Measurements from ENCODE around the gene DLGAP1. TPM values are rescaled to one million over a fixed set of nuclear protein-coding genes. Genes with fewer than 3 reads are reported as not detected.

Gene DLGAP1
- total and polyA plus RNA-seq, 2 of the 13 experiments (the other 11 are each of a cell fraction or from before 2014, with no cell fraction given) = 0.01 TPM; not detected in 1

DNA sequence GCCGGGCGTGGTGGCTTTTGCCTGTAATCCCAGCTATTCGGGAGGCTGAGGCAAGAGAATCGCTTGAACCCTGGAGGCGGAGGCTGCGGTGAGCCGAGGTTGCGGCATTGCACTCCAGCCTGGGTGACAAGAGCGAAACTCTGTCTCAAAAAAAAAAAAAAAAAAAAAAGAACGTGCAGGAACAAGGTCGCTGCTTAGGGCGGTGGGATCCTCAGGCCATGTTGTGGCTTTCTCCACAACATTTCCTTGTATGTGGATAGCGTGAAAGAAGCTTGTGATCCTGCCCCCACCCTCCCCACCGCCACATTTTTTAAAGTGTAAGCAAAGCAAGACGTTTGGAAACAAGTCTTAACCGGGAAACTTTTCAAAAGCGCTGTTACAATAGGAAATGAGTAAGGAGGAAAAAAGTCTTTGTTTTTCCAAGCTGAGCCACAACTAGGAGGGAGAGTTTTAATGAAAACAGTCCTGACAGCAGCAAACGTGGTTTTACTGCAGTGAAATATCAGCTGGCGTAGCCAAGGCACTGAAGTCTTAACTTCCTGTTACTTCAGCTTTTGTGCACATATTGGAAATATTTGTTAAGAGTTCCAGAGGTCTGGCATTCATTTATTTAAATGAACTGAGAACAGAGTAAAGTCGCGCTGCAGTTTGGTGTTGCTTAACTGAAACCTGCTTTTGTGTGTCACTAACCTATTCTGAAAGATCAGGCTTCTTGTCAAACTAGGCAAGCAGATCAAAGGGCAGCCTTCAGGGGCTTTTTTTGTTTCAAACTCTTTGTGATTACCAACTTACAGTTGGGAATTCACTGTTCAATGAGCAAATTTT is 1001.4 kb downstream of the DLGAP1 start (continued):
- no peak for TF ChIP-seq FLYWCH1 (CRISPR knock-in tag; IDR thresholded peaks at IDR 0.05)
- peak in 1 of 2 experiments; percentile 66; a peak in 1 of 4 replicates for TF ChIP-seq POLR2A (IDR thresholded peaks at IDR 0.05; ENCODE audit: insufficient read depth in 1 of 2, low read depth in 2 of 2, low read length in 2 of 2)
- no peak for TF ChIP-seq ZNF17 (CRISPR knock-in tag; IDR thresholded peaks at IDR 0.05)
- TF ChIP-seq ZMAT3 (CRISPR knock-in tag; conservative IDR thresholded peaks at IDR 0.05) = no peak
- TF ChIP-seq ZNF550 (CRISPR knock-in tag; IDR thresholded peaks at IDR 0.05; ENCODE audit: borderline replicate concordance) = no peak
- TF ChIP-seq ZSCAN12 (CRISPR knock-in tag; IDR thresholded peaks at IDR 0.05) = no peak
- no peak for TF ChIP-seq GPN1 (CRISPR knock-in tag; IDR thresholded peaks at IDR 0.05; ENCODE audit: borderline replicate concordance)
- TF ChIP-seq JARID2 (CRISPR knock-in tag; IDR thresholded peaks at IDR 0.05; ENCODE audit: insufficient replicate concordance) = no peak
- TF ChIP-seq POLR2AphosphoS5 (IDR thresholded peaks at IDR 0.05; ENCODE audit: low read depth, low read length) = peak; percentile 64; the same call in 1 of the 2 replicates
- no peak for TF ChIP-seq SP4 (CRISPR knock-in tag; IDR thresholded peaks at IDR 0.05)
- no peak for TF ChIP-seq NCOA5 (CRISPR knock-in tag; IDR thresholded peaks at IDR 0.05)
- no peak for TF ChIP-seq ZNF12 (CRISPR knock-in tag; IDR thresholded peaks at IDR 0.05)
- TF ChIP-seq, protein P1, sequence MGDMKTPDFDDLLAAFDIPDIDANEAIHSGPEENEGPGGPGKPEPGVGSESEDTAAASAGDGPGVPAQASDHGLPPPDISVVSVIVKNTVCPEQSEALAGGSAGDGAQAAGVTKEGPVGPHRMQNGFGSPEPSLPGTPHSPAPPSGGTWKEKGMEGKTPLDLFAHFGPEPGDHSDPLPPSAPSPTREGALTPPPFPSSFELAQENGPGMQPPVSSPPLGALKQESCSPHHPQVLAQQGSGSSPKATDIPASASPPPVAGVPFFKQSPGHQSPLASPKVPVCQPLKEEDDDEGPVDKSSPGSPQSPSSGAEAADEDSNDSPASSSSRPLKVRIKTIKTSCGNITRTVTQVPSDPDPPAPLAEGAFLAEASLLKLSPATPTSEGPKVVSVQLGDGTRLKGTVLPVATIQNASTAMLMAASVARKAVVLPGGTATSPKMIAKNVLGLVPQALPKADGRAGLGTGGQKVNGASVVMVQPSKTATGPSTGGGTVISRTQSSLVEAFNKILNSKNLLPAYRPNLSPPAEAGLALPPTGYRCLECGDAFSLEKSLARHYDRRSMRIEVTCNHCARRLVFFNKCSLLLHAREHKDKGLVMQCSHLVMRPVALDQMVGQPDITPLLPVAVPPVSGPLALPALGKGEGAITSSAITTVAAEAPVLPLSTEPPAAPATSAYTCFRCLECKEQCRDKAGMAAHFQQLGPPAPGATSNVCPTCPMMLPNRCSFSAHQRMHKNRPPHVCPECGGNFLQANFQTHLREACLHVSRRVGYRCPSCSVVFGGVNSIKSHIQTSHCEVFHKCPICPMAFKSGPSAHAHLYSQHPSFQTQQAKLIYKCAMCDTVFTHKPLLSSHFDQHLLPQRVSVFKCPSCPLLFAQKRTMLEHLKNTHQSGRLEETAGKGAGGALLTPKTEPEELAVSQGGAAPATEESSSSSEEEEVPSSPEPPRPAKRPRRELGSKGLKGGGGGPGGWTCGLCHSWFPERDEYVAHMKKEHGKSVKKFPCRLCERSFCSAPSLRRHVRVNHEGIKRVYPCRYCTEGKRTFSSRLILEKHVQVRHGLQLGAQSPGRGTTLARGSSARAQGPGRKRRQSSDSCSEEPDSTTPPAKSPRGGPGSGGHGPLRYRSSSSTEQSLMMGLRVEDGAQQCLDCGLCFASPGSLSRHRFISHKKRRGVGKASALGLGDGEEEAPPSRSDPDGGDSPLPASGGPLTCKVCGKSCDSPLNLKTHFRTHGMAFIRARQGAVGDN (CRISPR knock-in tag; IDR thresholded peaks at IDR 0.05) = peak; percentile 31; the same call in 1 of the 2 replicates
- peak; percentile 76; the same call in 1 of the 2 replicates for TF ChIP-seq ETV5 (CRISPR knock-in tag; IDR thresholded peaks at IDR 0.05; ENCODE audit: borderline replicate concordance)
- TF ChIP-seq BORCS8-MEF2B (CRISPR knock-in tag; IDR thresholded peaks at IDR 0.05) = no peak
- TF ChIP-seq, protein P2, sequence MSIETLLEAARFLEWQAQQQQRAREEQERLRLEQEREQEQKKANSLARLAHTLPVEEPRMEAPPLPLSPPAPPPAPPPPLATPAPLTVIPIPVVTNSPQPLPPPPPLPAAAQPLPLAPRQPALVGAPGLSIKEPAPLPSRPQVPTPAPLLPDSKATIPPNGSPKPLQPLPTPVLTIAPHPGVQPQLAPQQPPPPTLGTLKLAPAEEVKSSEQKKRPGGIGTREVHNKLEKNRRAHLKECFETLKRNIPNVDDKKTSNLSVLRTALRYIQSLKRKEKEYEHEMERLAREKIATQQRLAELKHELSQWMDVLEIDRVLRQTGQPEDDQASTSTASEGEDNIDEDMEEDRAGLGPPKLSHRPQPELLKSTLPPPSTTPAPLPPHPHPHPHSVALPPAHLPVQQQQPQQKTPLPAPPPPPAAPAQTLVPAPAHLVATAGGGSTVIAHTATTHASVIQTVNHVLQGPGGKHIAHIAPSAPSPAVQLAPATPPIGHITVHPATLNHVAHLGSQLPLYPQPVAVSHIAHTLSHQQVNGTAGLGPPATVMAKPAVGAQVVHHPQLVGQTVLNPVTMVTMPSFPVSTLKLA (IDR thresholded peaks at IDR 0.05) = peak; percentile 87
- no peak; the same call in 1 of the 2 replicates for TF ChIP-seq HDAC2 (CRISPR knock-in tag; IDR thresholded peaks at IDR 0.05)
- TF ChIP-seq SUZ12 (IDR thresholded peaks at IDR 0.05; ENCODE audit: low read depth, low read length) = no peak
- TF ChIP-seq, protein P3, sequence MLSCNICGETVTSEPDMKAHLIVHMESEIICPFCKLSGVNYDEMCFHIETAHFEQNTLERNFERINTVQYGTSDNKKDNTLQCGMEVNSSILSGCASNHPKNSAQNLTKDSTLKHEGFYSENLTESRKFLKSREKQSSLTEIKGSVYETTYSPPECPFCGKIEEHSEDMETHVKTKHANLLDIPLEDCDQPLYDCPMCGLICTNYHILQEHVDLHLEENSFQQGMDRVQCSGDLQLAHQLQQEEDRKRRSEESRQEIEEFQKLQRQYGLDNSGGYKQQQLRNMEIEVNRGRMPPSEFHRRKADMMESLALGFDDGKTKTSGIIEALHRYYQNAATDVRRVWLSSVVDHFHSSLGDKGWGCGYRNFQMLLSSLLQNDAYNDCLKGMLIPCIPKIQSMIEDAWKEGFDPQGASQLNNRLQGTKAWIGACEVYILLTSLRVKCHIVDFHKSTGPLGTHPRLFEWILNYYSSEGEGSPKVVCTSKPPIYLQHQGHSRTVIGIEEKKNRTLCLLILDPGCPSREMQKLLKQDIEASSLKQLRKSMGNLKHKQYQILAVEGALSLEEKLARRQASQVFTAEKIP (CRISPR knock-in tag; IDR thresholded peaks at IDR 0.05; ENCODE audit: borderline replicate concordance) = no peak
- TF ChIP-seq, protein P4, sequence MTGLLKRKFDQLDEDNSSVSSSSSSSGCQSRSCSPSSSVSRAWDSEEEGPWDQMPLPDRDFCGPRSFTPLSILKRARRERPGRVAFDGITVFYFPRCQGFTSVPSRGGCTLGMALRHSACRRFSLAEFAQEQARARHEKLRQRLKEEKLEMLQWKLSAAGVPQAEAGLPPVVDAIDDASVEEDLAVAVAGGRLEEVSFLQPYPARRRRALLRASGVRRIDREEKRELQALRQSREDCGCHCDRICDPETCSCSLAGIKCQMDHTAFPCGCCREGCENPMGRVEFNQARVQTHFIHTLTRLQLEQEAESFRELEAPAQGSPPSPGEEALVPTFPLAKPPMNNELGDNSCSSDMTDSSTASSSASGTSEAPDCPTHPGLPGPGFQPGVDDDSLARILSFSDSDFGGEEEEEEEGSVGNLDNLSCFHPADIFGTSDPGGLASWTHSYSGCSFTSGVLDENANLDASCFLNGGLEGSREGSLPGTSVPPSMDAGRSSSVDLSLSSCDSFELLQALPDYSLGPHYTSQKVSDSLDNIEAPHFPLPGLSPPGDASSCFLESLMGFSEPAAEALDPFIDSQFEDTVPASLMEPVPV (CRISPR knock-in tag; IDR thresholded peaks at IDR 0.05) = no peak
- no peak for TF ChIP-seq ZFP36L2 (CRISPR knock-in tag; IDR thresholded peaks at IDR 0.05)

Measured in HepG2 (cell line).